Hepatocyte (in vitro differentiated cells): Measurements from ENCODE around the gene DDT. TPM values are rescaled to one million over a fixed set of nuclear protein-coding genes. Genes with fewer than 3 reads are reported as not detected.
"Not testable (repeated sequence)": the region's sequence is repeated elsewhere in the genome, so short reads cannot be mapped to it uniquely, and the experiment has no call there.

ENCODE experiments used
- DNase-seq: peaks from one replicate; pipeline ENCODE4 v3.0.0-alpha.2; 2016; ENCODE audit warnings: low spot score
- H2AFZ ChIP-seq: fragments of 200-600 bp; sonication (generic); 2 replicates; pipeline ENCODE4 v1.6.0; 2016; ENCODE audit warnings: antibody characterized with exemption, mild to moderate bottlenecking
- H3K27ac ChIP-seq: fragments of 200-600 bp; sonication (generic); 2 replicates; pipeline ENCODE4 v1.5.1; 2016; ENCODE audit warnings: mild to moderate bottlenecking
- H3K27me3 ChIP-seq: fragments of 200-600 bp; sonication (generic); 2 replicates; pipeline ENCODE4 v1.6.1; 2016
- H3K36me3 ChIP-seq: fragments of 200-600 bp; sonication (generic); replicated peaks from 2 replicates; pipeline ENCODE4 v1.5.1; 2016; ENCODE audit warnings: low read depth; ENCODE audit not compliant: insufficient read depth
- H3K4me1 ChIP-seq: fragments of 200-600 bp; sonication (generic); 2 replicates; pipeline ENCODE4 v1.5.1; 2016; ENCODE audit warnings: mild to moderate bottlenecking, moderate library complexity; ENCODE audit not compliant: insufficient read depth
- H3K4me2 ChIP-seq: fragments of 200-600 bp; sonication (generic); 2 replicates; pipeline ENCODE4 v1.6.0; 2016
- H3K4me3 ChIP-seq: fragments of 200-600 bp; sonication (generic); 2 replicates; pipeline ENCODE4 v1.5.1; 2016; ENCODE audit warnings: mild to moderate bottlenecking
- H3K79me2 ChIP-seq: fragments of 200-600 bp; sonication (generic); 2 replicates; pipeline ENCODE4 v1.6.0; 2017; ENCODE audit warnings: mild to moderate bottlenecking
- H3K9me2 ChIP-seq: fragments of 200-600 bp; sonication (generic); replicated peaks from 2 replicates; pipeline ENCODE4 v1.6.0; 2017; ENCODE audit warnings: mild to moderate bottlenecking; ENCODE audit not compliant: insufficient read depth
- H3K9me3 ChIP-seq: fragments of 200-600 bp; sonication (generic); 2 replicates; pipeline ENCODE4 v1.5.1; 2016; ENCODE audit warnings: low read depth, mild to moderate bottlenecking
- H4K20me1 ChIP-seq: fragments of 200-600 bp; sonication (generic); 2 replicates; pipeline ENCODE4 v1.6.0; 2016; ENCODE audit warnings: mild to moderate bottlenecking; ENCODE audit not compliant: insufficient read depth, poor library complexity, severe bottlenecking
- CTCF ChIP-seq: fragments of 200-600 bp; sonication (generic); IDR thresholded peaks from 2 replicates; pipeline ENCODE4 v1.5.1; 2016; ENCODE audit warnings: antibody characterized with exemption, mild to moderate bottlenecking; ENCODE audit not compliant: poor library complexity
- EZH2 ChIP-seq: fragments of 200-600 bp; sonication (generic); IDR thresholded peaks from 2 replicates; pipeline ENCODE4 v1.6.1; 2016; ENCODE audit warnings: antibody characterized with exemption, mild to moderate bottlenecking, borderline replicate concordance
- EZH2phosphoT487 ChIP-seq: fragments of 200-600 bp; sonication (generic); IDR thresholded peaks from one replicate; pipeline ENCODE4 v1.6.1; 2018; ENCODE audit warnings: antibody characterized with exemption, mild to moderate bottlenecking, low read depth, moderate library complexity; ENCODE audit not compliant: unreplicated experiment, severe bottlenecking
- WGBS: methylation state at CpG from one replicate; pipeline ENCODE4 v1.1.6; 2016; ENCODE audit warnings: low lambda C conversion rate; ENCODE audit errors: missing lambda C conversion rate; 5-methylcytosine and 5-hydroxymethylcytosine counted together
- polyA plus RNA-seq: library from polyadenylated mRNA; unstranded; fragments of >200 nt; fragmentation: Nextera tagmentation; extraction: Ambion mirVana; gene quantifications from 2 replicates; pipeline ENCODE4 v1.2.1, GENCODE V29; 2016
- total RNA-seq: library from RNA; depleted of rRNA; stranded (reverse); fragments of >200 nt; gene quantifications from 2 replicates; pipeline ENCODE4 v1.2.3, GENCODE V29; 2014

Gene DDT
- total RNA-seq (136 and 143 TPM in 2 replicates), polyA plus RNA-seq (213 and 223 TPM in 2 replicates)

- not testable (repeated sequence) for H3K9me3 ChIP-seq, H3K9me2 ChIP-seq, H3K4me2 ChIP-seq, H3K27ac ChIP-seq, H3K4me3 ChIP-seq, DNase-seq, H3K36me3 ChIP-seq, H2AFZ ChIP-seq, H3K79me2 ChIP-seq, H3K27me3 ChIP-seq, H4K20me1 ChIP-seq, H3K4me1 ChIP-seq
- WGBS: no CpG with 5 or more reads among the region's 29 CpGs
Observed at GRCh38 chr22:23974345-23974744, at the start of gene DDT. Gene DDT (minus strand): TSS chr22:23974441. CDS start chr22:23974414, 27 bp downstream.

GRCh38 chr22:24023204-24023789, 49.1 kb upstream of the DDT start:
- H3K4me2 ChIP-seq: no peak overlapping the region
- TF ChIP-seq CTCF: no peak
- TF ChIP-seq EZH2phosphoT487: no peak
- H4K20me1 ChIP-seq: peaks cover under 1% of the 10 kb centered on the region
- no peak overlapping the region for H3K27ac ChIP-seq
- no peak for DNase-seq
- no peak overlapping the region for H3K4me3 ChIP-seq
- no peaks in the 10 kb centered on the region for H3K27me3 ChIP-seq
- H3K79me2 ChIP-seq: peaks cover 95% of the 10 kb centered on the region
- no peaks in the 10 kb centered on the region for H3K4me1 ChIP-seq
- no peaks in the 10 kb centered on the region for H3K9me3 ChIP-seq
- no peaks in the 10 kb centered on the region for H3K36me3 ChIP-seq
- no peaks in the 10 kb centered on the region for H3K9me2 ChIP-seq
- no peak overlapping the region for H2AFZ ChIP-seq

- Histone ChIP-seq H3K4me3 (no peak overlapping the region), H3K27me3 (no peaks in the 10 kb centered on the region), H3K36me3 (no peaks in the 10 kb centered on the region), H3K79me2 (peaks cover 94% of the 10 kb centered on the region), H3K4me2 (no peak overlapping the region), H4K20me1 (no peaks in the 10 kb centered on the region), H3K4me1 (no peaks in the 10 kb centered on the region), H3K9me2 (no peaks in the 10 kb centered on the region), H3K9me3 (no peaks in the 10 kb centered on the region), H3K27ac (no peak overlapping the region), H2AFZ (no peak overlapping the region)
- DNase-seq: no peak
- TF ChIP-seq CTCF (no peak), EZH2 (no peak), EZH2phosphoT487 (no peak)
- WGBS: 97% methylated on average over 3 of the region's 3 CpGs
Observed at GRCh38 chr22:24021304-24021703, 47.1 kb upstream of the DDT start.

- Histone ChIP-seq H3K36me3 (no peaks in the 10 kb centered on the region), H4K20me1 (no peaks in the 10 kb centered on the region), H3K4me2 (no peak overlapping the region), H3K4me3 (no peak overlapping the region), H3K9me2 (no peaks in the 10 kb centered on the region), H3K4me1 (peaks cover 12% of the 10 kb centered on the region), H3K27ac (no peak overlapping the region), H2AFZ (no peak overlapping the region), H3K27me3 (no peaks in the 10 kb centered on the region), H3K79me2 (peaks cover 93% of the 10 kb centered on the region), H3K9me3 (no peaks in the 10 kb centered on the region)
- 97% methylated on average over 1 of the region's 1 CpG for WGBS
- TF ChIP-seq EZH2phosphoT487: no peak
- no peak for TF ChIP-seq CTCF
- no peak for TF ChIP-seq EZH2
- no peak for DNase-seq
Observed at GRCh38 chr22:24016156-24016555, 41.9 kb upstream of the DDT start.
